Lower lobe of right lung (tissue), 2 donors: ENCODE results near the gene BARHL1. TPM values are rescaled to one million over a fixed set of nuclear protein-coding genes. Genes with fewer than 3 reads are reported as not detected.
A peak's percentile ranks its signal among the peaks of the same experiment; 100 is the strongest.

Source experiments
- ATAC-seq, 2 donors: fragments of 200-7000 bp; cut with Tn5 transposase; one replicate each; pipeline ENCODE4 v1.9.1; 2020 to 2022; ENCODE audit warnings: mild to moderate bottlenecking in 2 of 2, moderate library complexity in 2 of 2
- DNase-seq: peaks from one replicate; pipeline ENCODE4 v3.0.0-alpha.2; 2020
- H3K27ac ChIP-seq: fragments of 200-600 bp; one replicate; pipeline ENCODE4 v1.8.0; 2022
- H3K27me3 ChIP-seq: fragments of 200-600 bp; one replicate; pipeline ENCODE4 v1.8.0; 2022; ENCODE audit warnings: low read depth
- H3K36me3 ChIP-seq: fragments of 200-600 bp; one replicate; pipeline ENCODE4 v1.8.0; 2022; ENCODE audit warnings: mild to moderate bottlenecking
- H3K4me1 ChIP-seq: fragments of 200-600 bp; one replicate; pipeline ENCODE4 v1.8.0; 2022
- H3K4me3 ChIP-seq: fragments of 200-600 bp; one replicate; pipeline ENCODE4 v1.8.0; 2022; ENCODE audit warnings: mild to moderate bottlenecking
- H3K9me3 ChIP-seq: fragments of 200-600 bp; one replicate; pipeline ENCODE4 v1.8.0; 2022
- CTCF ChIP-seq: fragments of 200-600 bp; IDR thresholded peaks from one replicate; pipeline ENCODE4 v1.8.0; 2022; ENCODE audit warnings: antibody characterized with exemption, mild to moderate bottlenecking
- intact Hi-C: fragments of 100-400 bp; cut with DNase I; formaldehyde crosslinking; loops from one replicate; pipeline ENCODE4 v1.11.0; 2022
- total RNA-seq: library from RNA; stranded (reverse); fragmentation: NEBNext Ultra II Directional; extraction: Animal tissue kit (Norgen Biotek cat#: 25700); gene quantifications from one replicate; pipeline ENCODE4 v1.2.1, GENCODE V29; 2021
- donor health status: DM: no; HTN: yes; CAD: no; lungs with severe emphysema.

BARHL1 gene
- total RNA-seq, 1 donor from 2014 or later = not detected

GRCh38 chr9:132587592-132587955 is 5.2 kb downstream of the BARHL1 start:
- no peak for DNase-seq
- no peak for TF ChIP-seq CTCF
- Histone ChIP-seq H3K4me3 (no peak overlapping the region), H3K4me1 (no peaks in the 10 kb centered on the region), H3K36me3 (no peaks in the 10 kb centered on the region), H3K9me3 (no peaks in the 10 kb centered on the region), H3K27me3 (peaks cover 100% of the 10 kb centered on the region), H3K27ac (no peak overlapping the region)
- no peak for ATAC-seq
- intact Hi-C loops = no loop called here

GRCh38 chr9:132588098-132588497 is 5.7 kb downstream of the BARHL1 start:
- no peaks in the 10 kb centered on the region for H3K4me1 ChIP-seq
- peaks cover 96% of the 10 kb centered on the region for H3K27me3 ChIP-seq
- H3K4me3 ChIP-seq = no peak overlapping the region
- intact Hi-C loops = no loop called here
- DNase-seq (no peak), ATAC-seq (no peak)
- no peaks in the 10 kb centered on the region for H3K9me3 ChIP-seq
- no peak for TF ChIP-seq CTCF
- no peak overlapping the region for H3K27ac ChIP-seq
- no peaks in the 10 kb centered on the region for H3K36me3 ChIP-seq

GRCh38 chr9:132588501-132589147 is 6.2 kb downstream of the BARHL1 start:
- H3K4me3 ChIP-seq = no peak overlapping the region
- no peaks in the 10 kb centered on the region for H3K36me3 ChIP-seq
- intact Hi-C loops = no loop called here
- peaks cover 90% of the 10 kb centered on the region for H3K27me3 ChIP-seq
- no peak overlapping the region for H3K27ac ChIP-seq
- H3K4me1 ChIP-seq = no peaks in the 10 kb centered on the region
- DNase-seq (no peak), ATAC-seq (no peak)
- TF ChIP-seq CTCF = no peak
- H3K9me3 ChIP-seq = no peaks in the 10 kb centered on the region

- no peak for DNase-seq
These were observed 7.0 kb downstream of the BARHL1 start for GRCh38 chr9:132589148-132590036.

GRCh38 chr9:132590037-132590317 is 7.6 kb downstream of the BARHL1 start:
- H3K9me3 ChIP-seq = no peaks in the 10 kb centered on the region
- H3K27ac ChIP-seq = no peak overlapping the region
- no peaks in the 10 kb centered on the region for H3K4me1 ChIP-seq
- ATAC-seq (no peak), DNase-seq (no peak)
- TF ChIP-seq CTCF = no peak
- H3K27me3 ChIP-seq = peaks cover 81% of the 10 kb centered on the region
- peaks cover 11% of the 10 kb centered on the region for H3K36me3 ChIP-seq
- H3K4me3 ChIP-seq = no peak overlapping the region
- intact Hi-C loops = no loop called here

More at GRCh38 chr9:132589148-132590036, 7.0 kb downstream of the BARHL1 start:
- Histone ChIP-seq H3K36me3 (peaks cover 5% of the 10 kb centered on the region), H3K9me3 (no peaks in the 10 kb centered on the region), H3K4me3 (no peak overlapping the region), H3K27me3 (peaks cover 83% of the 10 kb centered on the region), H3K4me1 (no peaks in the 10 kb centered on the region), H3K27ac (no peak overlapping the region)
- ATAC-seq = peak in 1 of 2 donors; percentile 14
- intact Hi-C loops = no loop called here
- no peak for TF ChIP-seq CTCF
